HCT116 (cell line): ENCODE measurements around the gene CDH4. TPM values are rescaled to one million over a fixed set of nuclear protein-coding genes. Genes with fewer than 3 reads are reported as not detected.

Source experiments
- ATAC-seq: fragments of 200-7000 bp; cut with Tn5 transposase; 2 replicates; pipeline ENCODE4 v1.9.1; 2020; ENCODE audit warnings: mild to moderate bottlenecking, moderate library complexity
- BruUV-seq: library from RNA; stranded (reverse); fragments of 400-500 nt; replicated peaks from 2 replicates; lab custom pipeline; 2021; lab: Mats Ljungman, UMichigan
- CTCF ChIA-PET: fragments of 300-600 bp; sonication (Branson Sonifier 250); formaldehyde crosslinking; loops from one replicate; lab custom pipeline; 2021; ENCODE audit warnings: antibody characterized with exemption; lab: Charles Lee
- POLR2A ChIA-PET: fragments of 300-600, 350-600 bp; sonication (Branson Sonifier 250); formaldehyde crosslinking; loops from one replicate; lab custom pipeline; 2021; ENCODE audit warnings: antibody characterized with exemption; lab: Charles Lee
- RAD21 ChIA-PET, 2 experiments: fragments of 300-600 bp; sonication (Branson Sonifier 250); formaldehyde crosslinking; loops; one replicate each; lab custom pipeline; 2023; ENCODE audit warnings: low total read pairs in 2 of 2; ENCODE audit not compliant: uncharacterized antibody in 2 of 2, unreplicated experiment in 2 of 2, low non-redundant PET in 1 of 2; lab: Charles Lee
- DNase-seq: peaks from one replicate; pipeline ENCODE4 v3.0.0-alpha.2; 2010; ENCODE audit warnings: low read depth, low spot score
- H2AFZ ChIP-seq: fragments of 200-600 bp; shearing (Covaris generic), sonication (generic); 2 replicates; pipeline ENCODE4 v1.6.1; 2017; ENCODE audit warnings: low read depth, mixed run types, mixed read lengths, antibody characterized with exemption, low read length; ENCODE audit not compliant: poor library complexity, severe bottlenecking
- H3K27ac ChIP-seq: 2 replicates; pipeline ENCODE4 v1.5.1; 2012; ENCODE audit warnings: low read depth, low read length
- H3K27me3 ChIP-seq: fragments of 200-600 bp; sonication (generic); 2 replicates; pipeline ENCODE4 v1.6.1; 2016; ENCODE audit warnings: mixed run types, low read length, mixed read lengths; ENCODE audit not compliant: insufficient read depth
- H3K36me3 ChIP-seq, 2 experiments: fragments of 200-500 bp in 1 of 2; fragments of 200-600 bp in 1 of 2; sonication (Bioruptor generic) in 1 of 2; sonication (generic) in 1 of 2; 2 replicates each; pipeline versions ENCODE4 v1.5.1 to v1.6.1; 2014 to 2016; ENCODE audit warnings: low read length in 2 of 2, inconsistent platforms in 1 of 2, mixed read lengths in 1 of 2, mixed run types in 1 of 2; ENCODE audit not compliant: insufficient read depth in 2 of 2, control insufficient read depth in 1 of 2
- H3K4me1 ChIP-seq, 2 experiments: fragments of 200-600 bp in 1 of 2; sonication (generic) in 1 of 2; 2 replicates each; pipeline versions ENCODE4 v1.5.1 to v1.6.1; 2012 to 2017; ENCODE audit warnings: low read length in 2 of 2, inconsistent platforms in 1 of 2, mild to moderate bottlenecking in 1 of 2, mixed read lengths in 1 of 2, mixed run types in 1 of 2, moderate library complexity in 1 of 2; ENCODE audit not compliant: insufficient read depth in 2 of 2, control insufficient read depth in 1 of 2
- H3K4me2 ChIP-seq: fragments of 200-600 bp; sonication (generic); 2 replicates; pipeline ENCODE4 v1.6.1; 2017; ENCODE audit warnings: mixed run types, low read length, mixed read lengths
- H3K4me3 ChIP-seq, 2 experiments: fragments of 200-600 bp in 1 of 2; sonication (generic) in 1 of 2; replicated peaks in 1 of 2; 2 replicates each; pipeline ENCODE4 v1.5.1; 2011 to 2016; ENCODE audit warnings: low read length in 2 of 2, control low read depth in 1 of 2, low read depth in 1 of 2, mild to moderate bottlenecking in 1 of 2, mixed read lengths in 1 of 2, mixed run types in 1 of 2
- H3K79me2 ChIP-seq: fragments of 200-600 bp; sonication (generic); 2 replicates; pipeline ENCODE4 v1.6.1; 2017; ENCODE audit warnings: mild to moderate bottlenecking, mixed run types, low read length, moderate library complexity, mixed read lengths; ENCODE audit not compliant: insufficient read depth
- H3K9ac ChIP-seq: fragments of 200-600 bp; sonication (generic); 2 replicates; pipeline ENCODE4 v1.6.1; 2016; ENCODE audit warnings: low read length, mixed read lengths
- H3K9me2 ChIP-seq: fragments of 200-600 bp; sonication (generic), shearing (Covaris generic); 2 replicates; pipeline ENCODE4 v1.6.1; 2017; ENCODE audit warnings: mixed run types, mild to moderate bottlenecking, moderate library complexity; ENCODE audit not compliant: insufficient read depth
- H3K9me3 ChIP-seq, 2 experiments: fragments of 200-500 bp in 1 of 2; fragments of 200-600 bp in 1 of 2; sonication (Bioruptor generic) in 1 of 2; sonication (generic) in 1 of 2; 2 replicates each; pipeline ENCODE4 v1.6.1; 2014 to 2017; ENCODE audit warnings: low read length in 2 of 2, mixed read lengths in 2 of 2, inconsistent platforms in 1 of 2, low read depth in 1 of 2, mild to moderate bottlenecking in 1 of 2, mixed run types in 1 of 2, moderate library complexity in 1 of 2; ENCODE audit not compliant: control insufficient read depth in 1 of 2, insufficient read depth in 1 of 2
- H4K20me1 ChIP-seq: fragments of 200-600 bp; sonication (generic), shearing (Covaris generic); 2 replicates; pipeline ENCODE4 v1.6.1; 2017; ENCODE audit warnings: mixed run types, mild to moderate bottlenecking, moderate library complexity; ENCODE audit not compliant: insufficient read depth
- CBX3 ChIP-seq: IDR thresholded peaks from 2 replicates; pipeline ENCODE4 v1.6.1; 2012; ENCODE audit warnings: low read depth
- CTCF ChIP-seq, 3 experiments: fragments of 200-600 bp in 1 of 3; sonication (generic) in 1 of 3; IDR thresholded peaks in 2 of 3; conservative IDR thresholded peaks in 1 of 3; 2 replicates each; pipeline ENCODE4 v1.5.1; 2012 to 2017; ENCODE audit warnings: low read depth in 2 of 3, low read length in 2 of 3, antibody characterized with exemption in 1 of 3, borderline replicate concordance in 1 of 3, control low read depth in 1 of 3, mild to moderate bottlenecking in 1 of 3, mixed read lengths in 1 of 3, mixed run types in 1 of 3, moderate library complexity in 1 of 3; ENCODE audit not compliant: insufficient read depth in 1 of 3
- EGR1 ChIP-seq: IDR thresholded peaks from 2 replicates; pipeline ENCODE4 v1.6.1; 2012; ENCODE audit warnings: low read depth
- ELF1 ChIP-seq: IDR thresholded peaks from 2 replicates; pipeline ENCODE4 v1.6.1; 2012; ENCODE audit warnings: low read depth, borderline replicate concordance
- EZH2phosphoT487 ChIP-seq: fragments of 200-600 bp; IDR thresholded peaks from 2 replicates; pipeline ENCODE4 v1.6.1; 2018; ENCODE audit warnings: antibody characterized with exemption, borderline replicate concordance
- MAX ChIP-seq: IDR thresholded peaks from 2 replicates; pipeline ENCODE4 v1.6.1; 2012
- RAD21 ChIP-seq: IDR thresholded peaks from 2 replicates; pipeline ENCODE4 v1.6.1; 2012; ENCODE audit warnings: low read depth, mild to moderate bottlenecking
- REST ChIP-seq: IDR thresholded peaks from 2 replicates; pipeline ENCODE4 v1.6.1; 2012; ENCODE audit warnings: low read depth
- SRF ChIP-seq: IDR thresholded peaks from 2 replicates; pipeline ENCODE4 v1.6.1; 2012; ENCODE audit warnings: low read depth
- YY1 ChIP-seq: IDR thresholded peaks from 2 replicates; pipeline ENCODE4 v1.6.1; 2011; ENCODE audit warnings: low read length, low read depth, moderate library complexity, mild to moderate bottlenecking; ENCODE audit not compliant: insufficient replicate concordance; ENCODE audit errors: extremely low read depth
- intact Hi-C: fragments of 100-400 bp; cut with micrococcal nuclease; formaldehyde crosslinking; loops from 2 replicates; pipeline ENCODE4 v1.10.0; 2022
- total RNA-seq: library from RNA; stranded (reverse); gene quantifications from one replicate; pipeline ENCODE4 v1.2.1, GENCODE V29; 2021; ENCODE audit not compliant: unreplicated experiment

The CDH4 gene
- total RNA-seq, 1 experiment from 2014 or later: not detected

- no peak for TF ChIP-seq EGR1
These were observed 566.9 kb downstream of the CDH4 start (continued) for GRCh38 chr20:61818746-61819573.

GRCh38 chr20:61819574-61819846 is 567.4 kb downstream of the CDH4 start:
- Histone ChIP-seq H3K27me3 (peaks cover 10% of the 10 kb centered on the region), H4K20me1 (no peaks in the 10 kb centered on the region), H3K9me3 (no peaks in the 10 kb centered on the region), H3K27ac (no peak overlapping the region), H3K9ac (no peak overlapping the region), H2AFZ (no peak overlapping the region), H3K9me2 (no peaks in the 10 kb centered on the region), H3K36me3 (no peaks in the 10 kb centered on the region), H3K4me1 (no peaks in the 10 kb centered on the region), H3K4me3 (no peak overlapping the region), H3K79me2 (no peaks in the 10 kb centered on the region), H3K4me2 (no peak overlapping the region)
- no TSS peak for BruUV-seq
- ChIA-PET RAD21 (no interaction called here), POLR2A (no interaction called here), CTCF (no interaction called here)
- DNase-seq (no peak), ATAC-seq (no peak)
- TF ChIP-seq SRF (no peak), CBX3 (no peak), YY1 (no peak), RAD21 (no peak), ELF1 (no peak)
- intact Hi-C loops: no loop called here

GRCh38 chr20:61819921-61820825 is 568.1 kb downstream of the CDH4 start:
- intact Hi-C loops: no loop called here
- Histone ChIP-seq H3K27ac (no peak overlapping the region), H4K20me1 (no peaks in the 10 kb centered on the region), H3K4me3 (no peak overlapping the region), H3K9me3 (no peaks in the 10 kb centered on the region), H3K4me2 (no peak overlapping the region), H3K9me2 (no peaks in the 10 kb centered on the region), H3K4me1 (no peaks in the 10 kb centered on the region), H3K27me3 (peaks cover 10% of the 10 kb centered on the region), H3K9ac (no peak overlapping the region), H3K79me2 (no peaks in the 10 kb centered on the region), H3K36me3 (no peaks in the 10 kb centered on the region), H2AFZ (no peak overlapping the region)
- RAD21 ChIA-PET: no interaction called here
- ATAC-seq: no peak
- BruUV-seq: no TSS peak
- CTCF ChIA-PET: no interaction called here
- POLR2A ChIA-PET: no interaction called here
- DNase-seq: no peak
- no peak for TF ChIP-seq YY1
- no peak for TF ChIP-seq EGR1
- TF ChIP-seq ELF1: no peak
- no peak for TF ChIP-seq EZH2phosphoT487
- TF ChIP-seq CTCF (IDR thresholded peaks at IDR 0.05 in 2 of 3, conservative IDR thresholded peaks at IDR 0.05 in 1 of 3; ENCODE audit: borderline replicate concordance in 1 of 3, insufficient read depth in 1 of 3, low read depth in 2 of 3, low read length in 2 of 3): no peak
- no peak for TF ChIP-seq MAX
- no peak for TF ChIP-seq REST
